ENCODE measurements around the gene GAREM2. TPM values are rescaled to one million over a fixed set of nuclear protein-coding genes. Genes with fewer than 3 reads are reported as not detected.

GAREM2 gene
- total RNA-seq, 4 donors from 2014 or later, result 0.25 to 1.8 (median 0.74) TPM

DNA sequence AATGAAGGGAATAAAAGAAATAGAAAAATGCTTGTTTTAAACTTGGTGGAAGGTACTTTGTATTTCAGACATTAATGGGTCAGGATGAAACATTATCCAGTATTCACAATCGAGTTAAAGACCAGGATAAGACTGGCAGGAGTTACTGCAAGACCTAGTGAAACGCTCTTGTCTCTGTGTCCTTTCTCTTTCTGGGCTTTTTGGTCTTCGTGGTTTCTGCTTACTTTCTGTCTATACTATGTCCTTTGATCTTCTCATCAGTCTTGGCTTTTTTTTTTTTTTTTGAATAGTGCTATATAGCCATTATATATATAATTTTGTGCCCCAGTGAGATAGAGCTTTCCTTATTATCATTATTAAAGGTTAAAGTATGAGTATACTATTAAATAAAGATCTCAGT lies 42.1 kb upstream of the GAREM2 start:
- intact Hi-C loops (cut with DNase I; ENCODE audit: low total_unique reads) (no loop called here), in situ Hi-C loops (cut with MboI; ENCODE audit: low sequenced_read_pairs in 4 of 4) (no loop called here)
- Histone ChIP-seq H3K4me1 (peaks cover 41 to 51% of the 10 kb centered on the region in 2 donors), H3K4me3 (no peak overlapping the region), H3K27me3 (no peaks in the 10 kb centered on the region), H3K36me3 (no peaks in the 10 kb centered on the region), H3K9me3 (no peaks in the 10 kb centered on the region), H3K27ac (peak overlapping the region; percentile 4 to 95 (median 86))
- no peak for TF ChIP-seq POLR2A (IDR thresholded peaks at IDR 0.05)
- TF ChIP-seq, protein P1, sequence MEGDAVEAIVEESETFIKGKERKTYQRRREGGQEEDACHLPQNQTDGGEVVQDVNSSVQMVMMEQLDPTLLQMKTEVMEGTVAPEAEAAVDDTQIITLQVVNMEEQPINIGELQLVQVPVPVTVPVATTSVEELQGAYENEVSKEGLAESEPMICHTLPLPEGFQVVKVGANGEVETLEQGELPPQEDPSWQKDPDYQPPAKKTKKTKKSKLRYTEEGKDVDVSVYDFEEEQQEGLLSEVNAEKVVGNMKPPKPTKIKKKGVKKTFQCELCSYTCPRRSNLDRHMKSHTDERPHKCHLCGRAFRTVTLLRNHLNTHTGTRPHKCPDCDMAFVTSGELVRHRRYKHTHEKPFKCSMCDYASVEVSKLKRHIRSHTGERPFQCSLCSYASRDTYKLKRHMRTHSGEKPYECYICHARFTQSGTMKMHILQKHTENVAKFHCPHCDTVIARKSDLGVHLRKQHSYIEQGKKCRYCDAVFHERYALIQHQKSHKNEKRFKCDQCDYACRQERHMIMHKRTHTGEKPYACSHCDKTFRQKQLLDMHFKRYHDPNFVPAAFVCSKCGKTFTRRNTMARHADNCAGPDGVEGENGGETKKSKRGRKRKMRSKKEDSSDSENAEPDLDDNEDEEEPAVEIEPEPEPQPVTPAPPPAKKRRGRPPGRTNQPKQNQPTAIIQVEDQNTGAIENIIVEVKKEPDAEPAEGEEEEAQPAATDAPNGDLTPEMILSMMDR (IDR thresholded peaks at IDR 0.05 in 4 of 5, conservative IDR thresholded peaks at IDR 0.05 in 1 of 5), result no peak
- no peak for ATAC-seq
- DNase-seq, result no peak

DNA sequence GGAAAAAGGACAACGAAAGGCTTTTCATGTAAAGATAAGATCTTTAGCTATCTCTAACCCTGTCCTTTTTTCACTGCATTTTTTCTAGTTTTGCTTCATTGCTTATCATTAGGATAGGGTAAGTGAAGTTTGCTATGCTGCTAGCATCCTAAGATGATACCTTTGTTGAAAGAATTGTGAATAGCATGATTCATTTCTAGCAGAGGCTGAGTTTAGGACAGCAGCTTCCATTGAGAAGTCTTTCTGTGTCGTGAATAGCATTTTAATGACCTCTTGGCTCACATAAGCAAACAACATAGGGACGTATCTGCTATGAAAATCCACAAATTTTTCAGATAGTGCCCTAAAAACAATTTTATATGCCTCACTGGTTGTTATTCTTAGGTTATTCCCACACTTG lies 36.4 kb upstream of the GAREM2 start:
- ATAC-seq (no peak), DNase-seq (no peak)
- intact Hi-C loops (cut with DNase I; ENCODE audit: low total_unique reads), result no loop called here
- H3K4me1 ChIP-seq, result peaks cover 12 to 14% of the 10 kb centered on the region in 2 donors
- TF ChIP-seq POLR2A (IDR thresholded peaks at IDR 0.05), result no peak
- TF ChIP-seq, protein P1 (IDR thresholded peaks at IDR 0.05 in 4 of 5, conservative IDR thresholded peaks at IDR 0.05 in 1 of 5), result no peak
- H3K4me3 ChIP-seq, result no peak overlapping the region
- H3K27ac ChIP-seq, result no peak overlapping the region
- no peaks in the 10 kb centered on the region for H3K36me3 ChIP-seq
- H3K27me3 ChIP-seq, result no peaks in the 10 kb centered on the region
- no peaks in the 10 kb centered on the region for H3K9me3 ChIP-seq
- in situ Hi-C loops (cut with MboI; ENCODE audit: low sequenced_read_pairs in 4 of 4), result no loop called here

DNA sequence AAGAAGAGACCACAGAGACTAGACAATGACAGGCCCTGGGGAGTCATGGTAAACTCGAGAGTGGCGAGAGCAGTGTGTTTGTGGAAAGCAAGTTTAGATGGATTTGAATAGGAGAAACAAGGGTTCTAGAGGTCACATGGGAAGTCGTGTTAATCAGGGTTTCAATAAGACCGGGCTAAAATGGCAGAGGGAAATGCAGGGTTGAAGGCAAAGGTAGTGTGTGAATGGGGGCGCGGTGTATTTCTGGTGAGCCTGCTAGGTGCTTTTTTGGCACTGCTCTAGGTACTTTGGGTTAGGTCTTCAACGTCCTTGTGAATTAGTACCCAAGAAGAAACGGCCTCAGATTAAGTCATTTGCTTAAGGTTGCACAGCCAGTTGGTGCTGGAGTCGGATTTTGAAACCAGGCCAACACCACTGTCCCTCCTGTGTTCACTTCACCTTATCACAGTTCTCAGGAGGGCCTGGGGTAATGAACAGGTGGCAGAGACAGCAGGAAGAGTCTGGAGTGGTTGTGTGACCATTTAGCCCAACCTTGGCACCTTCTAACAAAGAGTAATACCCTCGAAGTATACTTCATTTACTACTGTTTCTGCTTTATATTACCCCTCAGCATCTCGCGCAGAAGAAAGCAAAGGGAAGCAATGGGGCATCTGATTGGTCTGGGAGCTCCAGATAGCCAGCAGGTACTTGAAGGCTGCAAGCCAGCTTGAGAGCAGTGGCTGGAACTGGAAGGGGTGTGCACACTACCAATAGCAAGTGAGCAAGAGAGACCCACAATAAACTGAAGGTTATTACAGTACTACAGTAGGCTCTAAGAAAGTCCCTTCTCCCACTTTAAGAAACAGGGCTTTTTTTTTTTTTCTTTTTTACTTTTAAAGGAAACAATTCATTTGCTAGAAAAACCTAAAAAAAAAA lies 33.4 kb upstream of the GAREM2 start:
- no peak for DNase-seq
- peak in 1 of 2 donors; percentile 24 for ATAC-seq
- H3K27me3 ChIP-seq, result no peaks in the 10 kb centered on the region
- peaks cover 12% of the 10 kb centered on the region in 2 donors for H3K4me1 ChIP-seq
- intact Hi-C loops (cut with DNase I; ENCODE audit: low total_unique reads) (no loop called here), in situ Hi-C loops (cut with MboI; ENCODE audit: low sequenced_read_pairs in 4 of 4) (loop anchor here in 1 of 4 donors (10.0 kb wide), 2 partner anchors 55 to 185 kb away; no protein-coding TSS in a partner anchor)
- no peaks in the 10 kb centered on the region for H3K9me3 ChIP-seq
- TF ChIP-seq, protein P1 (IDR thresholded peaks at IDR 0.05 in 4 of 5, conservative IDR thresholded peaks at IDR 0.05 in 1 of 5), result no peak
- no peak for TF ChIP-seq POLR2A (IDR thresholded peaks at IDR 0.05)
- H3K4me3 ChIP-seq, result no peak overlapping the region
- no peak overlapping the region for H3K27ac ChIP-seq
- H3K36me3 ChIP-seq, result no peaks in the 10 kb centered on the region

DNA sequence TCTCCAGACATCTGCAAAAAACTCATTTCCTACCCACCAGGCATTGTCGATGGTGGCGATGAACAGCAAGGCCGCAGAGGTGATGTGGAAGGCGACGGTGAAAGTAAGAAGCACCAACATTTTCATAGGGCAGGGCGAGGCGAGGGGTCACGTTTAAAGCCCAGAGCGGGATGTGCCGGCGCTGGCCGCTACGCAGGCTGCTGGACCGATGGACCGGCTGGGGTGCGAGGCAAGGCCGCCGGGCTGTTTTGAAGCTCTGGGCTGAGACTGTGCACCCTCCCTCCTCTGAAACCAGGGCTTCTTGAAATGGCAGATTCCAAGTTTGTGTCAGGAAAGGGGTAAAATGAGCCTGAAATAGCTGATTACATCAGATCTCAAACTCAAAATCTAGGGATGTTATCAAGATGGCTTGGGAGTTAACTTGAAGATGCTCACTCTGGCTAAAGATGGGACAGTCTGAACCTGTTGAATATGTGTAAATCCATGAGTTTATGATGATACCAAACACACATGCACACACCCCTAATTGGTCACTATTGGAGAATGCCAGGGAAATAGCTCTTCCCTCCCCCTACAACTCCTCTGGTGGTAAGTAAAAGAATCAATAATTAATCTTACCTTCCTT lies 31.6 kb upstream of the GAREM2 start:
- H3K4me1 ChIP-seq, result peaks cover 4 to 10% of the 10 kb centered on the region in 2 donors
- no peaks in the 10 kb centered on the region for H3K9me3 ChIP-seq
- H3K27me3 ChIP-seq, result no peaks in the 10 kb centered on the region
- in situ Hi-C loops (cut with MboI; ENCODE audit: low sequenced_read_pairs in 4 of 4), result loop anchor here in 1 of 4 donors (10.0 kb wide), 2 partner anchors 56 to 186 kb away; no protein-coding TSS in a partner anchor
- intact Hi-C loops (cut with DNase I; ENCODE audit: low total_unique reads), result no loop called here
- no peak overlapping the region for H3K4me3 ChIP-seq
- DNase-seq (no peak), ATAC-seq (no peak)
- TF ChIP-seq POLR2A (IDR thresholded peaks at IDR 0.05), result no peak
- TF ChIP-seq, protein P1 (IDR thresholded peaks at IDR 0.05 in 4 of 5, conservative IDR thresholded peaks at IDR 0.05 in 1 of 5), result no peak
- no peaks in the 10 kb centered on the region for H3K36me3 ChIP-seq
- no peak overlapping the region for H3K27ac ChIP-seq

All from gastrocnemius medialis (tissue), 4 donors.